GM12878 (cell line): ENCODE measurements around the gene EME2. TPM values are rescaled to one million over a fixed set of nuclear protein-coding genes. Genes with fewer than 3 reads are reported as not detected.

Experiments used
- CBFB ChIP-seq: IDR thresholded peaks from 2 replicates; pipeline ENCODE4 v1.6.1; 2016; ENCODE audit warnings: antibody characterized with exemption, low read depth
- CEBPB ChIP-seq, 2 experiments: fragments of 150-350 bp in 1 of 2; IDR thresholded peaks; 2 replicates each; pipeline ENCODE4 v1.6.1; 2012 to 2014; ENCODE audit warnings: low read depth in 2 of 2, low read length in 2 of 2, borderline replicate concordance in 1 of 2, inconsistent platforms in 1 of 2
- FOXM1 ChIP-seq: IDR thresholded peaks from 2 replicates; pipeline ENCODE4 v1.6.1; 2012; ENCODE audit warnings: low read depth, mild to moderate bottlenecking, inconsistent platforms, low read length, moderate library complexity
- KLF5 ChIP-seq: fragments of 450-650 bp; IDR thresholded peaks from 2 replicates; pipeline ENCODE4 v1.6.1; 2014; ENCODE audit warnings: mild to moderate bottlenecking; ENCODE audit not compliant: partially characterized antibody
- MEF2A ChIP-seq: IDR thresholded peaks from 2 replicates; pipeline ENCODE4 v1.6.1; 2011; ENCODE audit warnings: low read depth, mild to moderate bottlenecking, low read length, moderate library complexity; ENCODE audit not compliant: insufficient read depth
- NFXL1 ChIP-seq: fragments of 450-650 bp; IDR thresholded peaks from 2 replicates; pipeline ENCODE4 v1.6.1; 2017; ENCODE audit warnings: antibody characterized with exemption, mild to moderate bottlenecking, borderline replicate concordance
- NFYA ChIP-seq: IDR thresholded peaks from 2 replicates; pipeline ENCODE4 v1.6.1; 2011; ENCODE audit warnings: low read depth, mild to moderate bottlenecking, low read length, improper control_type of control experiment, borderline replicate concordance
- NFYB ChIP-seq: IDR thresholded peaks from 2 replicates; pipeline ENCODE4 v1.6.1; 2011; ENCODE audit warnings: low read depth, mild to moderate bottlenecking, low read length, improper control_type of control experiment, moderate library complexity; ENCODE audit not compliant: insufficient read depth
- NKRF ChIP-seq: fragments of 450-650 bp; conservative IDR thresholded peaks from 2 replicates; pipeline ENCODE4 v1.6.1; 2017; ENCODE audit warnings: mild to moderate bottlenecking, moderate library complexity
- NR2C1 ChIP-seq: fragments of 450-650 bp; IDR thresholded peaks from 2 replicates; pipeline ENCODE4 v1.6.1; 2017; ENCODE audit warnings: antibody characterized with exemption, mild to moderate bottlenecking, moderate library complexity
- NR2F1 ChIP-seq: fragments of 450-650 bp; conservative IDR thresholded peaks from 2 replicates; pipeline ENCODE4 v1.6.1; 2017; ENCODE audit warnings: mild to moderate bottlenecking
- PAX5 ChIP-seq: IDR thresholded peaks from 2 replicates; pipeline ENCODE4 v1.6.1; 2011; ENCODE audit warnings: low read depth, low read length, borderline replicate concordance
- POLR2AphosphoS2 ChIP-seq: IDR thresholded peaks from 2 replicates; pipeline ENCODE4 v1.6.1; 2011; ENCODE audit warnings: low read depth, mild to moderate bottlenecking, low read length, improper control_type of control experiment, moderate library complexity
- RBBP5 ChIP-seq: fragments of 200-600 bp; sonication (generic); conservative IDR thresholded peaks from 2 replicates; pipeline ENCODE4 v1.6.1; 2016
- RELA ChIP-seq: fragments of 450-650 bp; IDR thresholded peaks from 2 replicates; pipeline ENCODE4 v1.8.0; 2014; ENCODE audit warnings: borderline replicate concordance; ENCODE audit not compliant: partially characterized antibody
- SIN3A ChIP-seq: IDR thresholded peaks from 2 replicates; pipeline ENCODE4 v1.6.1; 2012; ENCODE audit warnings: low read depth, low read length, improper control_type of control experiment
- SIX5 ChIP-seq: IDR thresholded peaks from 2 replicates; pipeline ENCODE4 v1.6.1; 2011; ENCODE audit warnings: mild to moderate bottlenecking, low read depth, low read length, moderate library complexity; ENCODE audit not compliant: severe bottlenecking
- SMAD1 ChIP-seq: fragments of 450-650 bp; IDR thresholded peaks from 2 replicates; pipeline ENCODE4 v1.6.1; 2018; ENCODE audit warnings: mild to moderate bottlenecking, low read depth; ENCODE audit not compliant: partially characterized antibody
- SMAD5 ChIP-seq: IDR thresholded peaks from 2 replicates; pipeline ENCODE4 v1.6.1; 2016; ENCODE audit warnings: antibody characterized with exemption, low read depth
- SPI1 ChIP-seq: IDR thresholded peaks from 2 replicates; pipeline ENCODE4 v1.6.1; 2011; ENCODE audit warnings: low read depth, mild to moderate bottlenecking, low read length, moderate library complexity, borderline replicate concordance; ENCODE audit not compliant: insufficient read depth
- TAF1 ChIP-seq: IDR thresholded peaks from 2 replicates; pipeline ENCODE4 v1.6.1; 2011; ENCODE audit warnings: mild to moderate bottlenecking, low read depth, low read length, borderline replicate concordance
- TCF12 ChIP-seq: IDR thresholded peaks from 2 replicates; pipeline ENCODE4 v1.6.1; 2011; ENCODE audit warnings: low read depth, mild to moderate bottlenecking, low read length
- YBX1 ChIP-seq: fragments of 450-650 bp; IDR thresholded peaks from 2 replicates; pipeline ENCODE4 v1.6.1; 2016; ENCODE audit warnings: antibody characterized with exemption
- ZNF384 ChIP-seq: IDR thresholded peaks from 2 replicates; pipeline ENCODE4 v1.6.1; 2012; ENCODE audit warnings: low read depth, mild to moderate bottlenecking, low read length, improper control_type of control experiment, borderline replicate concordance
- polyA plus RNA-seq, 11 experiments: library from polyadenylated mRNA; depleted of rRNA in 4 of 11; unstranded in 6 of 11; stranded (reverse) in 5 of 11; fragments of >200 nt; fragmentation: Nextera tagmentation in 4 of 11; fragmentation: Illumina TruSeq in 1 of 11; extraction: Ambion mirVana in 4 of 11; extraction: Trizol in 1 of 11; gene quantifications; 1 replicate in 1 of 11; 2 replicates in 10 of 11; pipeline versions ENCODE4 v1.2.1 to v1.2.3, GENCODE V29; 2011 to 2016; ENCODE audit warnings: inconsistent platforms in 2 of 11, missing spikeins in 2 of 11, low read depth in 1 of 11
- total RNA-seq, 4 experiments: library from RNA; depleted of rRNA in 3 of 4; stranded (reverse); fragments of >200 nt in 3 of 4; fragmentation: Illumina TruSeq in 1 of 4; extraction: Trizol in 1 of 4; gene quantifications; 2 replicates each; pipeline versions ENCODE4 v1.2.1 to v1.2.3, GENCODE V29; 2013 to 2021
- TF ChIP-seq, protein P1 (sequence below): fragments of 150-350 bp; IDR thresholded peaks from 2 replicates; pipeline ENCODE4 v1.6.1; 2014; ENCODE audit warnings: mild to moderate bottlenecking, low read depth, low read length
- TF ChIP-seq, protein P2 (sequence below), 3 experiments: IDR thresholded peaks in 2 of 3; conservative IDR thresholded peaks in 1 of 3; 2 replicates each; pipeline ENCODE4 v1.5.1; 2011; ENCODE audit warnings: low read depth in 3 of 3, low read length in 3 of 3, mild to moderate bottlenecking in 3 of 3, control low read depth in 2 of 3, moderate library complexity in 2 of 3, inconsistent platforms in 1 of 3, mixed read lengths in 1 of 3; ENCODE audit not compliant: control insufficient read depth in 2 of 3, insufficient read depth in 1 of 3; ENCODE audit errors: extremely low read depth in 1 of 3

EME2 gene
- total and polyA plus RNA-seq, 10 of the 15 experiments (the other 5 are each of a cell fraction or from before 2014, with no cell fraction given) = 0.29 to 16.9 (median 4.1) TPM

DNA sequence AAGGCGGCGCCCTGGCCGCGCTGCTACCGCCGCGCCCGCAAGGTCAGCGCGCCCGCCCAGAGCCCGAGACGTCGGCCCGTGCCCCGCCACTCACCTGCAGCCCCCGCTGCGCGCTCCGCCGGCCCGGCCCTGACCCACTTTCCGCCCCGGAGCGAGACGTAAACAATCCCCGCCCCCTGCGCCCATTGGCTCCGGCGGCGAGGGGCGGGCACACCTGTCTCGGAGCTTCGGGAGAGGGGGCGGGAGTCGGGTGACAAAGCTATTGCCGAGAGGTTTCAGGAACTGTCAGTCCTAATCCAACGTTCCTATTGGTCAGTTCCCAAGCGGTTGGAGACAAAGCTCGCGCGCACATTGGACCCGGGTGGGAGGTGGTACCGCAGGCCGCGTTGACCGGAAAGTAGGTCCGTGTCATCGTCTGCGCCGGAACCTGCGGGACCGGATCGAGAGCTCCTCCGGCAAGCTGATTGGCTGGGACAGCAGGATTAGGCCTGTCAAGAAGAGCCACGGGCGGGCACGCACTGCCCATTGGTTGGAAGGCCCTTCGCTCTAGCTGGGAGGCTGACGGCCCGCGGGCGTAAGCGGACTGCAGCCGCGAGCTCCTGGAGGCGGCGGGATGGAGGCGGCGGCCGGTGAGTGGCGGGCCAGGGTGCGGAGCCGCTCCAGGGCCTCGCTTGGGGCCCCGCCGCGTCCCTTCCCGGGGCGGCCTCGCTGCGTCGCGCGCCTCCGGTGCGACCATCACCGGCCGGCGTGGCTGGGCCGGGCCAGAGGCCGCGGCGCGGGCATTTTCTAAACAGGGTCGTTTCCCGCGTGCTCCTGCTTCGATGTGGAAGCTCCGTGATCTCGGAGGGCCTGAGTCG is 10.0 kb downstream of the EME2 start, which contains the start of the genes NUBP2 and SPSB3 (continued):
- TF ChIP-seq POLR2AphosphoS2 (peak; percentile 3; the same call in 1 of the 2 replicates), NFYB (peak; percentile 99), RELA (no peak), SMAD1 (no peak), NFXL1 (0 out of 2 replicates have a peak, but pooled peaks have one; percentile 35), YBX1 (no peak), CBFB (peak; percentile 28; the same call in 1 of the 2 replicates), MEF2A (no peak), NKRF (peak; percentile 96), SIN3A (no peak; the same call in 1 of the 2 replicates), SIX5 (peak; percentile 46), TCF12 (no peak), PAX5 (no peak), NFYA (peak; percentile 95), NR2F1 (peak; percentile 59), TAF1 (peak; percentile 47; the same call in 1 of the 2 replicates), CEBPB (IDR thresholded peaks at IDR 0.05; ENCODE audit: borderline replicate concordance in 1 of 2, low read depth in 2 of 2, low read length in 2 of 2) (no peak), RBBP5 (no peak), NR2C1 (peak; percentile 29; the same call in 1 of the 2 replicates), SPI1 (no peak), ZNF384 (no peak), FOXM1 (no peak), SMAD5 (no peak), KLF5 (peak; percentile 95)
- TF ChIP-seq, protein P1, sequence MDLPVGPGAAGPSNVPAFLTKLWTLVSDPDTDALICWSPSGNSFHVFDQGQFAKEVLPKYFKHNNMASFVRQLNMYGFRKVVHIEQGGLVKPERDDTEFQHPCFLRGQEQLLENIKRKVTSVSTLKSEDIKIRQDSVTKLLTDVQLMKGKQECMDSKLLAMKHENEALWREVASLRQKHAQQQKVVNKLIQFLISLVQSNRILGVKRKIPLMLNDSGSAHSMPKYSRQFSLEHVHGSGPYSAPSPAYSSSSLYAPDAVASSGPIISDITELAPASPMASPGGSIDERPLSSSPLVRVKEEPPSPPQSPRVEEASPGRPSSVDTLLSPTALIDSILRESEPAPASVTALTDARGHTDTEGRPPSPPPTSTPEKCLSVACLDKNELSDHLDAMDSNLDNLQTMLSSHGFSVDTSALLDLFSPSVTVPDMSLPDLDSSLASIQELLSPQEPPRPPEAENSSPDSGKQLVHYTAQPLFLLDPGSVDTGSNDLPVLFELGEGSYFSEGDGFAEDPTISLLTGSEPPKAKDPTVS = no peak
- TF ChIP-seq, protein P2, sequence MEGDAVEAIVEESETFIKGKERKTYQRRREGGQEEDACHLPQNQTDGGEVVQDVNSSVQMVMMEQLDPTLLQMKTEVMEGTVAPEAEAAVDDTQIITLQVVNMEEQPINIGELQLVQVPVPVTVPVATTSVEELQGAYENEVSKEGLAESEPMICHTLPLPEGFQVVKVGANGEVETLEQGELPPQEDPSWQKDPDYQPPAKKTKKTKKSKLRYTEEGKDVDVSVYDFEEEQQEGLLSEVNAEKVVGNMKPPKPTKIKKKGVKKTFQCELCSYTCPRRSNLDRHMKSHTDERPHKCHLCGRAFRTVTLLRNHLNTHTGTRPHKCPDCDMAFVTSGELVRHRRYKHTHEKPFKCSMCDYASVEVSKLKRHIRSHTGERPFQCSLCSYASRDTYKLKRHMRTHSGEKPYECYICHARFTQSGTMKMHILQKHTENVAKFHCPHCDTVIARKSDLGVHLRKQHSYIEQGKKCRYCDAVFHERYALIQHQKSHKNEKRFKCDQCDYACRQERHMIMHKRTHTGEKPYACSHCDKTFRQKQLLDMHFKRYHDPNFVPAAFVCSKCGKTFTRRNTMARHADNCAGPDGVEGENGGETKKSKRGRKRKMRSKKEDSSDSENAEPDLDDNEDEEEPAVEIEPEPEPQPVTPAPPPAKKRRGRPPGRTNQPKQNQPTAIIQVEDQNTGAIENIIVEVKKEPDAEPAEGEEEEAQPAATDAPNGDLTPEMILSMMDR (IDR thresholded peaks at IDR 0.05 in 2 of 3, conservative IDR thresholded peaks at IDR 0.05 in 1 of 3; ENCODE audit: control insufficient read depth in 2 of 3, extremely low read depth in 1 of 3, insufficient read depth in 1 of 3, low read depth in 3 of 3, low read length in 3 of 3) = no peak
